IPS-20b (cell line): ENCODE data around the gene SUSD5.
A peak's percentile ranks its signal among the peaks of the same experiment; 100 is the strongest.

Experiments used
- H3K27ac ChIP-seq: one replicate; pipeline ENCODE4 v1.5.1; 2013; ENCODE audit warnings: low read length
- H3K27me3 ChIP-seq: 2 replicates; pipeline ENCODE4 v1.6.1; 2013; ENCODE audit warnings: mild to moderate bottlenecking, low read length, inconsistent platforms; ENCODE audit not compliant: insufficient read depth
- H3K36me3 ChIP-seq: 2 replicates; pipeline ENCODE4 v1.6.1; 2013; ENCODE audit warnings: low read depth, mild to moderate bottlenecking, inconsistent platforms, low read length, moderate library complexity; ENCODE audit not compliant: insufficient read depth
- H3K4me1 ChIP-seq: 2 replicates; pipeline ENCODE4 v1.6.1; 2013; ENCODE audit warnings: mild to moderate bottlenecking, control low read depth, inconsistent platforms, low read length, moderate library complexity; ENCODE audit not compliant: insufficient read depth
- H3K4me3 ChIP-seq: 2 replicates; pipeline ENCODE4 v1.5.1; 2013; ENCODE audit warnings: mild to moderate bottlenecking, low read length, inconsistent platforms
- H3K9ac ChIP-seq: 2 replicates; pipeline ENCODE4 v1.6.1; 2013; ENCODE audit warnings: low read depth, mild to moderate bottlenecking, inconsistent platforms, low read length, moderate library complexity
- H3K9me3 ChIP-seq: 2 replicates; pipeline ENCODE4 v1.6.1; 2013; ENCODE audit warnings: mild to moderate bottlenecking, low read depth, low read length, inconsistent platforms; ENCODE audit not compliant: insufficient read depth

The SUSD5 gene

DNA sequence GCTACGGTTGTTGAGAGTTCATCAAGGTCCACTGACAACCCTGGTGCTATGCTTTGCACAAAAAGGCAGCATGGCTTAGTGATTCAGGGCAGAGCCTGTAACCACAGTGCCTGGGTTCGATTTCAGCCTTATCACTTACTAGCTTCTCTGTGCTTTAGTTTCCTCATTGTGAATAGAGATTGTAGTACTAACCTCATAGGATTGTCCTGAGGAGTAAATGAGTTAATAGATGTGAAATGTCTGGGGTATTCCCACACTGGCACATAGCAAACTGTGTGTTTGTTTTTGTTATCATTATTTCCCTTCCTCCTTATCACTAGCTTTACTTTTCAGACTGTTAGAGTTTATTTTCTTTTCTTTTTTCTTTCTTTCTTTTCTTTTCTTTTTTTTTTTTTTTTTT is 88.5 kb downstream of the SUSD5 start:
- no peak overlapping the region for H3K9ac ChIP-seq
- H3K36me3 ChIP-seq = peaks cover 45% of the 10 kb centered on the region
- H3K9me3 ChIP-seq = no peaks in the 10 kb centered on the region
- H3K4me1 ChIP-seq = peaks cover 8% of the 10 kb centered on the region
- H3K27ac ChIP-seq = no peak overlapping the region
- H3K4me3 ChIP-seq = no peak overlapping the region
- H3K27me3 ChIP-seq = no peaks in the 10 kb centered on the region

DNA sequence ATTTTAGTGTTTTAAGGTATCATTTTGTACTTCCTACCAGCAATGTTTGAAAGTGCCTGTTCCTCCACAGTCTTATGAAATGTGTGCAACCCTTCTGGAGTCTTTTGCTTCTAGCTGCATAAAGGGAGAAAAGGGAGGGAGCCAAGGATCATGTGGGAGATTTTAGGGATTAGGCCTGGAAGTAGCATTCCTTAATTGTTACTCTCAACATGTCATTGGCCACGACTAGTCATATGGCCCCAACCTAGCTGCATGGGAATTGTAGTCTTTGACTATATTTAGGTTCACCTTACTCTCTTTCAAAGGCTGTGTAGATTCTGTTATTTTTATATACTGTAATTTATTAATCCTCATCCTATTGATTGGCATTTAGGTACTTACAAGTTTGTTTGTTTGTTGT is 89.9 kb downstream of the SUSD5 start:
- peaks cover 42% of the 10 kb centered on the region for H3K36me3 ChIP-seq
- H3K27ac ChIP-seq = no peak overlapping the region
- H3K4me3 ChIP-seq = no peak overlapping the region
- no peaks in the 10 kb centered on the region for H3K9me3 ChIP-seq
- H3K9ac ChIP-seq = no peak overlapping the region
- no peaks in the 10 kb centered on the region for H3K27me3 ChIP-seq
- peaks cover 8% of the 10 kb centered on the region for H3K4me1 ChIP-seq

DNA sequence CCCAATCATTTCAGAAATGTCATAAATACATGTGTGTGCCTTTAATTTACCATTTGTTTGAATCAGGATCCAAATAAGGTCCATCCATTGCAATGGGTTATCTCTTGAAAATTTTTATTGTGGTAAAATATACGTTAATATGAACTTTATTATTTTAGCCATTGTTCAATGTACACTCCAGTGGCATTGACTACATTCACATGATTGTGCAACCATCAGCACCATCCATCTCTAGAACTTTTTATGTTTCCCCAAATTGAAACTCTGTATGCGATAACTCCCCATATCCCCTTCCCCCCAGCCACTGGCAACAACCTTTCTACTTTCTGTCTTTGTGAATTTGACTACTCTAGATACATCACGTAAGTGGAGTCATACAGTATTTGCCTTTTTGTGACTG is 92.8 kb downstream of the SUSD5 start:
- no peak overlapping the region for H3K9ac ChIP-seq
- no peaks in the 10 kb centered on the region for H3K27me3 ChIP-seq
- no peak overlapping the region for H3K27ac ChIP-seq
- no peak overlapping the region for H3K4me3 ChIP-seq
- H3K9me3 ChIP-seq = no peaks in the 10 kb centered on the region
- H3K4me1 ChIP-seq = no peaks in the 10 kb centered on the region
- H3K36me3 ChIP-seq = peaks cover 43% of the 10 kb centered on the region

DNA sequence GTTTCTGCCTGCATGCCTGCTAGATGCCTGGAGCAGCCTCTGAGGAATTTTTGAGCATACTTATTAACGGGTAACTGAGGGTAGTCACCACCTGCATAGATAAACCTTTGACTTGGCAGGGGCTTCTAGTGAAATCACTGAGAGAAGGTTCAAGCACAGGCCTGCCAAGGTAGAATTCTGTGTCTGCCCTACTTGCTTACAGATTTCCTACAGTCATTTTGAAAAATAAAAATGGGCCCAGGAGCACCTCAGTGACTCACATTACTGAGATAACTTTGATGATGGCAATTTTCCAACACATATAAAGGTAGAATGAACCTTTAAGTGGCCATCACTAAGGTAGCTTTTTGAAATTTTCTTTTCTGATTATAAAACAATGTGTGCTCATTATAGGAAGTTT is 94.0 kb downstream of the SUSD5 start:
- peaks cover 40% of the 10 kb centered on the region for H3K36me3 ChIP-seq
- H3K9ac ChIP-seq = no peak overlapping the region
- H3K27me3 ChIP-seq = no peaks in the 10 kb centered on the region

DNA sequence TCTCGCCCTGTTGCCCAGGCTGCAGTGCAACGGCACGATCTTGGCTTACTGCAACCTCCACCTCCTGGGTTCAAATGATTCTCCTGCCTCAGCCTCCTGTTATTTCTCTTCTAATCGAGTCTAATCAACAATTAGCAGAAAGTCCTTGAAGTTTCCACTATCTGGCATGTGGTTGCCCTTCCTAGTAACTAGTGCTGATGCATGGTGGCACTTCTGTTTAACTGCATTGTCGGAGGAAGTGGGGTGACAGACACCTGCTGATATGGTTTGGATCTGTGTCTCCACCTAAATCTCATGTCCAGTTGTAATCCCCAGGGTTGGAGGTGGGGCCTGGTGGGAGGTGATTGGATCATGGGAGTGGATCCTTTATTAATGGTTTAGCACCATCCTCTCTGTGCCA is 95.6 kb downstream of the SUSD5 start:
- no peaks in the 10 kb centered on the region for H3K9me3 ChIP-seq
- H3K27me3 ChIP-seq = no peaks in the 10 kb centered on the region
- H3K36me3 ChIP-seq = peaks cover 40% of the 10 kb centered on the region
- no peaks in the 10 kb centered on the region for H3K4me1 ChIP-seq
- no peak overlapping the region for H3K27ac ChIP-seq
- H3K9ac ChIP-seq = no peak overlapping the region
- no peak overlapping the region for H3K4me3 ChIP-seq

More for the DNA sequence above, 94.0 kb downstream of the SUSD5 start:
- Histone ChIP-seq H3K4me3 (no peak overlapping the region), H3K27ac (no peak overlapping the region), H3K4me1 (no peaks in the 10 kb centered on the region), H3K9me3 (no peaks in the 10 kb centered on the region)

DNA sequence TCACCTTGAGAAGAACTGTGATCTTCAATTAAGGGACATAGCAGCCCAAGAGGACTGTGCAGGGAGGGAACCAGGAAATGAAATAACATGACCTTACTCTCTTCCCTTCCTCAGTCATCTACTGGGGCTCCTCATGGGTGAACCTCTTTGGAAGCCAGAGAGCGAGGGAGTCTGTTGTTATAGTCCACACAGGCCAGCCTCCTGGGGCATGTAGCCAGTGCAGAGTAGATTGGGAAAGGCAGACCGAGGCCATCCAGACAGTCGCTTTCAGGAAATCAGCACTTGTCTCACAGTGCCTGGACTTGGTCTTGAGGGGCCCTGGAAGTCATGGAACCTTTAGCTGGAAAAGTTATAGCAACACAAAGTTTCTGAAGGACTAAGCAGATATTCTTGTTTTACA is 98.7 kb downstream of the SUSD5 start:
- H3K4me1 ChIP-seq = peaks cover 2% of the 10 kb centered on the region; the same call in 1 of the 2 replicates
- H3K4me3 ChIP-seq = no peak overlapping the region
- H3K9ac ChIP-seq = no peak overlapping the region
- H3K27me3 ChIP-seq = no peaks in the 10 kb centered on the region
- no peak overlapping the region for H3K27ac ChIP-seq
- H3K36me3 ChIP-seq = peaks cover 23% of the 10 kb centered on the region
- H3K9me3 ChIP-seq = no peaks in the 10 kb centered on the region

DNA sequence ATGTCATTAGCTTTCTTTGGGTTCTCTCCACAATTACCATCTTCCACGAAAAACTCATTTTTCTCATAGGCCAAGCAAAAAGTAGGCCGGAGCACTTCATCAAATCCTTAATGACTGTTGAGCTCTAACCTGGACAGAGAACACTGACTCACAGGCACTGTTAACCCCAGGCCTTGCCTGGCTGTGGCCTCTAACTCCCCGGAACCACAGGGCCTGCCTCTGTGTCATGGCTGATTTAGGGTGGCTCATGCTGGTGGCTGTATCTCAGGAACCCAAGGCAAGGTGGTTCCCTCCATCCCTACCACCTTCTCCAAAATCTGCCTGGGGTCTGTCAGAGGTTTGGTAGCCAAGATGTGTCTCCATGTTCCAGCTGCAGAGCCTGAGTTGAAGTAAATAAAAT is 101.1 kb downstream of the SUSD5 start:
- H3K9me3 ChIP-seq = no peaks in the 10 kb centered on the region
- no peak overlapping the region for H3K4me3 ChIP-seq
- no peak overlapping the region for H3K9ac ChIP-seq
- no peak overlapping the region for H3K27ac ChIP-seq
- H3K36me3 ChIP-seq = peaks cover 9% of the 10 kb centered on the region; the same call in 1 of the 2 replicates
- H3K27me3 ChIP-seq = peaks cover 10% of the 10 kb centered on the region
- H3K4me1 ChIP-seq = peaks cover 2% of the 10 kb centered on the region; the same call in 1 of the 2 replicates

DNA sequence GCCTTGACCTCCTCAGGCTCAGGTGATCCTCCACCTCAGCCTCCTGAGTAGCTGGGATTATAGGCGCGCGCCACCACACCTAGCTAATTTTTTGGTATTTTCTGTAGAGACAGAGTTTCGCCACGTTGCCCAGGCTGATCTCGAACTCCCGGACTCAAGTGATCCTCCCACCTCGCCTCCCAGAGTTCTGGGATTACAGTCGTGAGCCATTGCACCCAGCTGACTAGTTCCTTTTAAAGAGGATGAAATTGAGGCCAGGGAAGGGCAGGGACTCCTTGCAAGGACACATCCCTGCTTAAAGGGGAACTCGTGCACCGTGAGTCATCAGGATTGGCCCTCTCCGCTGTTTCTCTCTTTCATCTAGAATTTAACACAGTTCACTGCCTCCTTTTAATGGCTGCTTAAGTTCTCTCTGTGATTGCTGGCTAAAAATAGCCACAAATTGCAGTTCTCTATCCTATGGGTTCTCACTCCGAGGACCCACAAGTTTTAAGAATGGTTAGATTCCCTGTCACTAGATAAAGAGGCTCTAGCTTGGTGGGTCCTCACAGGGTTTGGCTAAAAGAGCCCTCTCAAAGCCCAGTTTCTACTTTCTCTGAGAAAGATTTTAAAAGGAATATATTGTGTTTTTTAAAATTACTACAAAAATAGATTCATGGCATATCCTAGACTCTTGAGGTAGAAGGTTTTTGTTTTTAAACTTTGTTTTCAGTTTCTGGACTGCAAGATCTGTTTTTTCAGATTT is 103.4 kb downstream of the SUSD5 start:
- H3K4me3 ChIP-seq = peak overlapping the region; percentile 91; the same call in 1 of the 2 replicates
- peaks cover 10% of the 10 kb centered on the region for H3K27me3 ChIP-seq
- H3K4me1 ChIP-seq = peaks cover 2% of the 10 kb centered on the region; the same call in 1 of the 2 replicates
- no peak overlapping the region for H3K27ac ChIP-seq
- 0 out of 2 replicates have a peak overlapping the region, but pooled peaks have one; percentile 37 for H3K9ac ChIP-seq
- H3K36me3 ChIP-seq = peaks cover 2% of the 10 kb centered on the region; the same call in 1 of the 2 replicates
- H3K9me3 ChIP-seq = no peaks in the 10 kb centered on the region

DNA sequence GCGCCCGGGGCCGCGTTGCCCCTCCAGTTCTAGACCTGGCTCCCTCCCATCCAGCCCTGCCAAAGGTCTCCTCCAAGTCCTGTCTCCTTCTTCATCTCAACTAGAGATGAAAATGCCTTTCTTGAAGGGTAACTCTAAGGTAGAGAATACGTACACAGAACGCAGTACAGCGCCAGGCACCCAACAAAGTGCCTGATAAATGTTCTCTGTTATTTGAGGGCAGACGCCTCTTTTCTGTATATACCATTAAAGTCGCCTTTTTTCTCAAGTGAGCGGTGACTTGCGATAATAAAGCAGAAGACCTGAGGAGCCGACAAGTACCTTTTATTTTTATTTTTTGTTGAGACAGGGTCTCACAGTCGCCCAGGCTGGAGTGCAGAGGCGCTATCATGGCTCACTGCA is 104.0 kb downstream of the SUSD5 start:
- Histone ChIP-seq H3K36me3 (no peaks in the 10 kb centered on the region), H3K27me3 (peaks cover 10% of the 10 kb centered on the region), H3K4me1 (peaks cover 2% of the 10 kb centered on the region; the same call in 1 of the 2 replicates), H3K27ac (no peak overlapping the region), H3K4me3 (peak overlapping the region; percentile 91), H3K9ac (peak overlapping the region; percentile 82; the same call in 1 of the 2 replicates), H3K9me3 (no peaks in the 10 kb centered on the region)

DNA sequence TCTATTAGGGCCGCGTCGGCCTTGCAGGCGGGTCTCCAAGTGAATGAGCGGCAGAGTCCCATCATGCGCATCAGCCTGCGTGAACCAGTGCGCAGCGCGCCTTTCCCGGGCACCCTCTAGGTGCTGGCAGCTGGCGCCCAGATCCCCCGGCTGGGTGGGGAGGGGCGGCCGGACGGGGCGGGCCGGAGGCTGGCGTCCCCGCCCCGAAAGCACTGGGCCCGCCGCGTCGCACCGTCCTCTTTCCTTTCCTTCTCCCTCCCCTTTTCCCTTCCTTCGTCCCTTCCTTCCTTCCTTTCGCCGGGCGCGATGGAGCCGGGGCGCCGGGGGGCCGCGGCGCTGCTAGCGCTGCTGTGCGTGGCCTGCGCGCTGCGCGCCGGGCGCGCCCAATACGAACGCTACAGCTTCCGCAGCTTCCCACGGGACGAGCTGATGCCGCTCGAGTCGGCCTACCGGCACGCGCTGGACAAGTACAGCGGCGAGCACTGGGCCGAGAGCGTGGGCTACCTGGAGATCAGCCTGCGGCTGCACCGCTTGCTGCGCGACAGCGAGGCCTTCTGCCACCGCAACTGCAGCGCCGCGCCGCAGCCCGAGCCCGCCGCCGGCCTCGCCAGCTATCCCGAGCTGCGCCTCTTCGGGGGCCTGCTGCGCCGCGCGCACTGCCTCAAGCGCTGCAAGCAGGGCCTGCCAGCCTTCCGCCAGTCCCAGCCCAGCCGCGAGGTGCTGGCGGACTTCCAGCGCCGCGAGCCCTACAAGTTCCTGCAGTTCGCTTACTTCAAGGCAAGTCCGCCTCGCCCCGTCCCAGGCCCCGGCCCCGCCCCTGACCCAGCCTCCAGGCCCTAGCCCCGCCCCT is 104.6 kb downstream of the SUSD5 start, which contains the start of gene CRTAP:
CRTAP (plus strand) TSS at position 243 of the 850 bp plus-strand sequence; CDS start at position 307, 64 bp downstream.
- H3K36me3 ChIP-seq = no peaks in the 10 kb centered on the region
- H3K4me3 ChIP-seq = peak within 1 kb of the TSS; percentile 91
- peak within 1 kb of the TSS; percentile 82 for H3K9ac ChIP-seq
- no peak within 1 kb of the TSS for H3K27ac ChIP-seq
- H3K9me3 ChIP-seq = no peaks in the 10 kb centered on the region
- H3K27me3 ChIP-seq = peaks cover 10% of the 10 kb centered on the region
- H3K4me1 ChIP-seq = peaks cover 2% of the 10 kb centered on the region; the same call in 1 of the 2 replicates

DNA sequence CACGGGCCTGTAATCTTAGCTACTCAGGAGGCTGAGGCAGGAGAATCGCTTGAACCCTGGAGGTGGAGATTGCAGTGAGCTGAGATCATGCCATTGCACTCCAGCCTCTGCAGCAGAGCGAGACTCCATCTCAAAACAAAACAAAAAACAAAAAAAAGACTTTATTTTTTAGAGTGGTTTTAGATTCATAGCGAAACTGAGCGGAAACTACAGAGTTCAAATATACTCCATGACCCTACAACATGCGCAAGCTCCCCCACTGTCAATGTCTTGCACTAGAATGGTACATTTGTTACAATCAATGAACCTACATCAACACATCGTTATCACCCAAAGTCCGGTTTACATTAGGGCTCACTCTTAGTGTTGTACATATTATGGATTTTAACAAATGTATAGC is 107.0 kb downstream of the SUSD5 start:
- H3K9me3 ChIP-seq = no peaks in the 10 kb centered on the region
- H3K4me3 ChIP-seq = no peak overlapping the region
- peaks cover 10% of the 10 kb centered on the region for H3K27me3 ChIP-seq
- H3K36me3 ChIP-seq = no peaks in the 10 kb centered on the region
- peaks cover 2% of the 10 kb centered on the region; the same call in 1 of the 2 replicates for H3K4me1 ChIP-seq
- H3K27ac ChIP-seq = no peak overlapping the region
- no peak overlapping the region for H3K9ac ChIP-seq
